Erythroblast (primary cell): Measurements from ENCODE around the gene SETDB2.

Source experiments
- GATA1 ChIP-seq: IDR thresholded peaks from 2 replicates; pipeline ENCODE4 v1.6.1; 2011; ENCODE audit warnings: low read depth, mild to moderate bottlenecking, control low read depth, low read length, moderate library complexity
- POLR2A ChIP-seq: IDR thresholded peaks from 2 replicates; pipeline ENCODE4 v1.6.1; 2011; ENCODE audit warnings: mild to moderate bottlenecking, low read length

GRCh38 chr13:49418206-49418605 lies 25.9 kb upstream of the SETDB2 start:
- TF ChIP-seq POLR2A: no peak
- TF ChIP-seq GATA1: no peak
